NCI-H187 treated with DMSO at 0.1 percent for 48 hours (cell line): ENCODE measurements around the gene TCF21.
"Not testable (repeated sequence)": the region's sequence is repeated elsewhere in the genome, so short reads cannot be mapped to it uniquely, and the experiment has no call there.

Source experiments
- DNase-seq: peaks from one replicate; lab custom pipeline; 2025; lab: John Stamatoyannopoulos, UW

The TCF21 gene

GRCh38 chr6:133888929-133889556 lies at the start of gene TCF21:
TSS of gene TCF21 (plus strand) at chr6:133889113. CDS start at chr6:133889398, 285 bp downstream.
- no peak for DNase-seq

GRCh38 chr6:133841176-133841575 lies 47.7 kb upstream of the TCF21 start:
- DNase-seq = no peak

- no peak for DNase-seq
Observed at GRCh38 chr6:133843098-133843497, 45.8 kb upstream of the TCF21 start.

- DNase-seq = no peak
Observed at GRCh38 chr6:133844709-133845108, 44.2 kb upstream of the TCF21 start.

- DNase-seq = no peak
Observed at GRCh38 chr6:133854041-133854363, 34.9 kb upstream of the TCF21 start.

- no peak for DNase-seq
Observed at GRCh38 chr6:133854364-133855275, 34.3 kb upstream of the TCF21 start.

GRCh38 chr6:133855276-133855990 lies 33.5 kb upstream of the TCF21 start:
- no peak for DNase-seq

- DNase-seq = no peak
Observed at GRCh38 chr6:133855991-133856370, 32.9 kb upstream of the TCF21 start.

- DNase-seq = no peak
Observed at GRCh38 chr6:133856911-133857310, 32.0 kb upstream of the TCF21 start.

- DNase-seq = no peak
Observed at GRCh38 chr6:133857696-133858095, 31.2 kb upstream of the TCF21 start.

GRCh38 chr6:133861337-133861736 lies 27.6 kb upstream of the TCF21 start:
- not testable (repeated sequence) for DNase-seq

GRCh38 chr6:133863228-133863627 lies 25.7 kb upstream of the TCF21 start:
- no peak for DNase-seq

GRCh38 chr6:133865680-133866079 lies 23.2 kb upstream of the TCF21 start:
- DNase-seq = no peak

GRCh38 chr6:133871131-133871530 lies 17.8 kb upstream of the TCF21 start:
- DNase-seq = no peak

- DNase-seq = no peak
Observed at GRCh38 chr6:133873538-133873937, 15.4 kb upstream of the TCF21 start.

- no peak for DNase-seq
Observed at GRCh38 chr6:133877116-133877515, 11.8 kb upstream of the TCF21 start.

- DNase-seq = no peak
Observed at GRCh38 chr6:133880006-133880405, 8.9 kb upstream of the TCF21 start.

- DNase-seq = no peak
Observed at GRCh38 chr6:133880896-133881295, 8.0 kb upstream of the TCF21 start.

GRCh38 chr6:133886104-133886775 lies 2.7 kb upstream of the TCF21 start:
- no peak for DNase-seq

- no peak for DNase-seq
Observed at GRCh38 chr6:133887156-133887879, 1.6 kb upstream of the TCF21 start.

- peak; percentile 34 for DNase-seq
Observed at GRCh38 chr6:133887880-133888230, 1.1 kb upstream of the TCF21 start.
